Measurements from ENCODE around the gene BTNL9. TPM values are rescaled to one million over a fixed set of nuclear protein-coding genes. Genes with fewer than 3 reads are reported as not detected.
"Not testable (repeated sequence)": the region's sequence is repeated elsewhere in the genome, so short reads cannot be mapped to it uniquely, and the experiment has no call there.

The BTNL9 gene
- total RNA-seq, 3 donors from 2014 or later, result 27.2 to 169 (median 94.6) TPM

DNA sequence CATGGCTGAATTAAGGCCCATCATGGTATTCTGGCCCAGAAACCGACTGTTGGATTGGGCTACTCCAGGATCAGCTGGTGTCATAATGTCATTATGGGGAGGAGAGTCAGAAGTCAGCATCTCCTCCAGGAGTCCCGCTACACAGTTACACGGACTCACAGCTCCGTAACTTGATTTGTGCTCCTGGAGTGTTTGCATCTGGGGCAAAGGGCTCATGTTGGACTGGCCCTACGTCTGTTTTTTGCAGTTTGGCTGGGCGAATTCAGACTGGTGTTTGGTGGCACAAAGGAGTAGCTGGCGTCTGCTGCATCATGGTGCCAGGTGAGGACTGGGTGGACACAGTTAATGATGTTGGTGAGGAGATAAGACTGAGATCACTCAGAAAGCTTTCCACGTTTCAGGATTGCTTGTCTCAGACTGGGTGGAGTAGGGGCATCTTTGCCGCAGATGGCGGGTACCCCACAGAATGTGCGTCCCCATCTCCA lies 59.6 kb downstream of the BTNL9 start:
- TF ChIP-seq POLR2A (IDR thresholded peaks at IDR 0.05) (no peak), POLR2AphosphoS5 (IDR thresholded peaks at IDR 0.05) (no peak)
- TF ChIP-seq, protein P1, sequence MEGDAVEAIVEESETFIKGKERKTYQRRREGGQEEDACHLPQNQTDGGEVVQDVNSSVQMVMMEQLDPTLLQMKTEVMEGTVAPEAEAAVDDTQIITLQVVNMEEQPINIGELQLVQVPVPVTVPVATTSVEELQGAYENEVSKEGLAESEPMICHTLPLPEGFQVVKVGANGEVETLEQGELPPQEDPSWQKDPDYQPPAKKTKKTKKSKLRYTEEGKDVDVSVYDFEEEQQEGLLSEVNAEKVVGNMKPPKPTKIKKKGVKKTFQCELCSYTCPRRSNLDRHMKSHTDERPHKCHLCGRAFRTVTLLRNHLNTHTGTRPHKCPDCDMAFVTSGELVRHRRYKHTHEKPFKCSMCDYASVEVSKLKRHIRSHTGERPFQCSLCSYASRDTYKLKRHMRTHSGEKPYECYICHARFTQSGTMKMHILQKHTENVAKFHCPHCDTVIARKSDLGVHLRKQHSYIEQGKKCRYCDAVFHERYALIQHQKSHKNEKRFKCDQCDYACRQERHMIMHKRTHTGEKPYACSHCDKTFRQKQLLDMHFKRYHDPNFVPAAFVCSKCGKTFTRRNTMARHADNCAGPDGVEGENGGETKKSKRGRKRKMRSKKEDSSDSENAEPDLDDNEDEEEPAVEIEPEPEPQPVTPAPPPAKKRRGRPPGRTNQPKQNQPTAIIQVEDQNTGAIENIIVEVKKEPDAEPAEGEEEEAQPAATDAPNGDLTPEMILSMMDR (IDR thresholded peaks at IDR 0.05), result no peak
- no peak for DNase-seq (ENCODE audit: low spot score in 2 of 2)
- H3K4me1 ChIP-seq, result no peaks in the 10 kb centered on the region
- no peak overlapping the region for H3K27ac ChIP-seq
- H3K27me3 ChIP-seq, result peaks cover 2 to 25% of the 10 kb centered on the region in 2 donors
- no peaks in the 10 kb centered on the region for H3K36me3 ChIP-seq
- H3K4me3 ChIP-seq, result no peak overlapping the region
- no peaks in the 10 kb centered on the region for H3K9me3 ChIP-seq
- intact Hi-C loops (cut with DNase I; ENCODE audit: low total_unique reads), result no loop called here

DNA sequence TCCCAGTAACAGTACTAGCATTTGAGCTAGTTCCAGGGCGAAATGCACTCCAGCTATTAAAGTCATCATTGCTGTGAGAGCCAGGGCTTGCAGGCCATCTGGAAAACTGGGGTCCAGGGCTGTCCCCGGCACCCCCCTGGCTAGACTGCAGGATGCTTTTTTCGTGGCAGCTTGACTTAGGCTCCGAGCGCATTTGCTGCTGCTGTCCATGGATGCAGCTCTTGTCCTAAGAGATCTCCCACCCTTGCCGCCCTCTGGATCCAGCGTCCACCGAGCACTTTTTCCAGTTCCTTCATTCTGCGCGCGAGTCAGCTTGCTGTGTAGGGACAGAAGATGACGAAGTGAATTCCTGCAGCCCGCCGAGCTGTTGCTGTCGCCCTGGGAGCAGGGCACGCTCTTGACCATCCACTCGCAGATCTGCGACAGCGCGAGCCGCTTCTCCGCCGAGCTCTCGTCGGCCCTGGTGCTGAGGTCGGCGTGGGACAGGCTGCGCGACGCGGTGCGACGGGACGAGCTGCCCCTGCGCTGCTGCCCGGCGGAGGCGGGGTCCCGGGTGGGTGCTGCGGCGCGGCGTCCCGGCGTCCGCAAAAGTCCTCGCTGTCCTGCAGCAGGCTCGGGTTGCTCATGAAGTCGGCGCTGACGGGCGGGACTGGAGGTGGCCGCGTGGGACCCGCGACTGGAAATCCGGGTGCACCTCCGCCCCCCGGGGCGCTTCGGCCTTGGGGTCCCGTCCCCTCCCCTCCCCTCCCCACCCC lies 60.2 kb downstream of the BTNL9 start:
- DNase-seq (ENCODE audit: low spot score in 2 of 2), result peak in 1 of 2 donors; percentile 10
- Histone ChIP-seq H3K36me3 (no peaks in the 10 kb centered on the region), H3K9me3 (no peaks in the 10 kb centered on the region), H3K4me3 (peak overlapping the region in 2 of 3 donors; percentile 9 to 57), H3K27me3 (peaks cover 2 to 32% of the 10 kb centered on the region in 2 donors), H3K27ac (no peak overlapping the region), H3K4me1 (no peaks in the 10 kb centered on the region)
- TF ChIP-seq POLR2AphosphoS5 (IDR thresholded peaks at IDR 0.05), result no peak
- TF ChIP-seq, protein P1 (IDR thresholded peaks at IDR 0.05), result no peak
- no peak for TF ChIP-seq POLR2A (IDR thresholded peaks at IDR 0.05)
- intact Hi-C loops (cut with DNase I; ENCODE audit: low total_unique reads), result no loop called here

DNA sequence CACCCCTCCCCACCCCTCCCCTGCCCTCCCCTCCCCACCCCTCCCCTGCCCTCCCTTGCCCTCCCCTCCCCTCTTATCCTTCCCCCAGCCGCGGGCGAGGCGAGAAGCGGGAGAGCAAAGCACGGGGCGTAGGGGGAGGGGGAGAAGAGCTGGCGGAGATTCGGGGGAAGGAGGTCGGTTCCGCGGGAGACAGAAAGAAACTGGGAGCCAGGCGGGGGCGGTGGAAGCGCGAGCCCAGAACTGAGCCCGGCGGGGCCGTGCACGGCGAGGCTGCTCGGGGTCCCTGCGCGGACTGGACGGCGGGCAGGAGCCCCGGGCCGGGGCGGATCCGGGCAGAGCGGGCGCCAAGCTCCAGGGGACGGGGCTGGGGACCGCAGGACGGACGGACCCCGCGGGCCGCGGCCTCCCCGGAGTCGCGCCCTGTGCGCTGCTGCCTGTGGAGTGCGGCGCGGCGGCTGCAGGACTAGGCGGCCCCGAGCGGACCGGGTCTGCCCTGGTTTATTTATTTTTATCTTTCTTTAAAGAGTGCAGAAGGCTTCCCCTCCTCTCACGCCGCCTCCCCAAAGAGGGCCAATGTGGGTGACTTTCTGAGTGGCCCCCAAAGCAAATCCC lies 61.1 kb downstream of the BTNL9 start:
- Histone ChIP-seq H3K27me3 (peaks cover 2 to 34% of the 10 kb centered on the region in 2 donors), H3K4me3 (peak overlapping the region in 1 of 3 donors; percentile 40)
- H3K4me1 ChIP-seq; H3K27ac ChIP-seq; H3K9me3 ChIP-seq; DNase-seq (ENCODE audit: low spot score in 2 of 2); intact Hi-C loops (cut with DNase I; ENCODE audit: low total_unique reads); H3K36me3 ChIP-seq: not testable (repeated sequence)

DNA sequence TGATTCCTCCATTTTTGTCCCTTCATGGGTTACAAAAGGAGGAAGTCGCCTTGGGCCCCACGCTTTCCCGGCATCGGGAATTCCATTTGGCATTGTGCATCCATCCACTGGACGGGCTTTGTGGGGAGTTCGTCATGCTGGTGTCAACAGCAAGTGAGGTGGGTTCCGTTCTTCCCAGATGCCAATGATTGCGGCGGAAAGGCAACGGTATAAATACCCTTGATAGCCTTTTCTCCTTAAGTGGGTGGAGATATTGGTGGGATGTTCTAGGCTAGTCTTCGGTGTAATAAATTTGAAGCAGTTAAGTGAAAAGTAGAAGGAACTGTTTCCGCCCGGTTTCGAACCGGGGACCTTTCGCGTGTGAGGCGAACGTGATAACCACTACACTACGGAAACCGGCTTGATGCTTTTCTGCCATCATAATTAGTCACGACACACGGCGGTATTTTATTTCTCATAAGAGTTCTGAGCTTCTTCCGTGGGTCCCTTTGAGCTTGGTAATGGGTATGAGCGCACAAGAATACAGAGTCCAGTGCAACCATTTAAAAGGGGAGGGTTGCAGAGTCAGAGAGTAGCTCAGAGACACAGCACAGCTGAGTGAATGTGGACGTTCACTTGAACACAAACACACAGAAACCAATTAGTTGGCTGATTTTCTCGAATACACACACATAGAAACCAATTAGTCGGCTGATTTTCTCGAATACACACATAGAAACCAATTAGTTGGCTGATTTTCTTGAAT lies 62.0 kb downstream of the BTNL9 start:
- DNase-seq (ENCODE audit: low spot score in 2 of 2); H3K4me1 ChIP-seq; H3K4me3 ChIP-seq; intact Hi-C loops (cut with DNase I; ENCODE audit: low total_unique reads); H3K9me3 ChIP-seq; H3K27ac ChIP-seq; H3K36me3 ChIP-seq: not testable (repeated sequence)
- peaks cover 2 to 44% of the 10 kb centered on the region in 2 donors for H3K27me3 ChIP-seq

DNA sequence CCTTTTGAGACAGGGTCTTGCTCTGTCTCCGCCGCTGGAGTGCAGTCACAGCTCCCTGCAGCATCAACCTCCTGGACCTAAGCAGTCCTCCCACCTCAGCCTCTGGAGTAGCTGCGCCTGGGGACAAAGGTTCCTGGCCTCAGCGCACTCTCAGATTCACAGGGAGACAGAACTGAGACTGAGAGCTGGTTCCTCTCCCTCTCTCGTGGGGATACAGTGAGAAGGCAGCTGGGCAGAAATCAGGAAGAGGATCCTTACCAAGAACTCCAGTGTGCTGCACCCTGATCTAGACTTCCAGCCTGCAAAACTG lies 64.1 kb downstream of the BTNL9 start:
- DNase-seq (ENCODE audit: low spot score in 2 of 2); H3K36me3 ChIP-seq; H3K9me3 ChIP-seq; H3K4me1 ChIP-seq; intact Hi-C loops (cut with DNase I; ENCODE audit: low total_unique reads); H3K27ac ChIP-seq: not testable (repeated sequence)
- Histone ChIP-seq H3K4me3 (peak overlapping the region in 1 of 3 donors; percentile 3), H3K27me3 (peaks cover 2 to 60% of the 10 kb centered on the region in 2 donors)

DNA sequence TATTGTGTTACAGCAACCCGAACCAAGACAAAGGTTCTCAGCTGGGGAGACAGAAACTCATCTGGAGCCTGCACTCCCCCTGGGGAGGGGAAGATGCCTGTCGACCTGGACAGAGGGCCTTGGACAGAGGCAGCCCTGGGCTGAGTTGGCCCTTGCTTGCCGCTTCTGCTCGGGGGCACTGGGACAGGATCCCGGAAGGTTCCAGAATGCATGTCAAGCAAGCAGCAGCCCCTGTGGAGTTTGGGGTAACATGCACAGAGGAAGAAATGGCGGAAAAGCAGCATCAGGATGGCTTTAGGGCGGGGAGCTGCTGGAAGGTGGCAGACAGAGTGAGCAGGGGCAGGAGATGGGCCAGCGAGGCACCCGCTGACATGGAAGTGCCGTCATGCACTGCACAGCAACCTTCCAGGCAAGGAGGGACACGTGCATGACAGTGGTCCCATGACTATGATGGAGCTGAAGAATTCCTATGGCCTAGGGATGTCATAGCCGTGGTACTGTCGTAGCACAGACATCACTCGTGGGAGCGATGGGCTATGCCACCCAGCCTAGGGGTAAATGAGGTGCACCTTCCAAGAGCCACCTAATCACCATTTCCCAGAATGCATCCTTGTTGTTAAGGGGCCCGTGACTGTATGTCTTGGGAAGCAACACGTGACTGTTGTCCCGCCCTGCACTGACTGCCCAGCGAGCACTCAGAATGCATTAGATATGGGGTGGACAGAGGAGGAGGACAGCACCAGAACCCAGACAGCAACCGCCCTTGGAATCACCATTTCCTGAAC lies 64.7 kb downstream of the BTNL9 start:
- H3K36me3 ChIP-seq; H3K9me3 ChIP-seq; DNase-seq (ENCODE audit: low spot score in 2 of 2); H3K4me3 ChIP-seq; intact Hi-C loops (cut with DNase I; ENCODE audit: low total_unique reads); H3K4me1 ChIP-seq; H3K27ac ChIP-seq: not testable (repeated sequence)
- H3K27me3 ChIP-seq, result peaks cover 2 to 60% of the 10 kb centered on the region in 2 donors
